Mucosa of stomach (tissue), 1 donor: Measurements from ENCODE around the gene PITPNC1.

Experiments used
- H3K27me3 ChIP-seq: one replicate; pipeline ENCODE4 v1.7.0; 2013; ENCODE audit warnings: mild to moderate bottlenecking, low read length; ENCODE audit not compliant: control insufficient read depth, insufficient read depth
- H3K36me3 ChIP-seq: one replicate; pipeline ENCODE4 v1.7.0; 2013; ENCODE audit warnings: low read length; ENCODE audit not compliant: control insufficient read depth, insufficient read depth
- H3K4me1 ChIP-seq: one replicate; pipeline ENCODE4 v1.7.0; 2013; ENCODE audit warnings: mild to moderate bottlenecking, low read length; ENCODE audit not compliant: control insufficient read depth, insufficient read depth
- H3K4me3 ChIP-seq: one replicate; pipeline ENCODE4 v1.7.0; 2013; ENCODE audit warnings: low read length
- H3K9ac ChIP-seq: one replicate; pipeline ENCODE4 v1.7.0; 2013; ENCODE audit warnings: mild to moderate bottlenecking, low read length, moderate library complexity
- H3K9me3 ChIP-seq: one replicate; pipeline ENCODE4 v1.7.0; 2013; ENCODE audit warnings: mild to moderate bottlenecking, low read length, moderate library complexity; ENCODE audit not compliant: control insufficient read depth
- donor health status: Pancreatic carcinoma.

The PITPNC1 gene

GRCh38 chr17:67544364-67544955, 167.4 kb downstream of the PITPNC1 start:
- Histone ChIP-seq H3K9ac (no peak overlapping the region), H3K9me3 (no peaks in the 10 kb centered on the region), H3K4me1 (peaks cover 18% of the 10 kb centered on the region), H3K36me3 (no peaks in the 10 kb centered on the region), H3K4me3 (no peak overlapping the region), H3K27me3 (no peaks in the 10 kb centered on the region)

GRCh38 chr17:67546578-67547527, 169.8 kb downstream of the PITPNC1 start:
- Histone ChIP-seq H3K9ac (no peak overlapping the region), H3K4me3 (no peak overlapping the region)

GRCh38 chr17:67548693-67549092, 171.6 kb downstream of the PITPNC1 start:
- Histone ChIP-seq H3K4me1 (peaks cover 18% of the 10 kb centered on the region), H3K9me3 (no peaks in the 10 kb centered on the region), H3K9ac (no peak overlapping the region), H3K27me3 (no peaks in the 10 kb centered on the region), H3K36me3 (no peaks in the 10 kb centered on the region), H3K4me3 (no peak overlapping the region)

More at GRCh38 chr17:67546578-67547527, 169.8 kb downstream of the PITPNC1 start:
- no peaks in the 10 kb centered on the region for H3K36me3 ChIP-seq
- H3K9me3 ChIP-seq, result no peaks in the 10 kb centered on the region
- H3K4me1 ChIP-seq, result peaks cover 18% of the 10 kb centered on the region
- H3K27me3 ChIP-seq, result no peaks in the 10 kb centered on the region

- H3K9me3 ChIP-seq, result no peaks in the 10 kb centered on the region
- H3K27me3 ChIP-seq, result no peaks in the 10 kb centered on the region
- no peak overlapping the region for H3K4me3 ChIP-seq
- H3K9ac ChIP-seq, result no peak overlapping the region
- no peaks in the 10 kb centered on the region for H3K36me3 ChIP-seq
- peaks cover 18% of the 10 kb centered on the region for H3K4me1 ChIP-seq
These were observed 172.7 kb downstream of the PITPNC1 start for GRCh38 chr17:67549820-67550219.

- Histone ChIP-seq H3K9ac (no peak overlapping the region), H3K36me3 (no peaks in the 10 kb centered on the region), H3K9me3 (no peaks in the 10 kb centered on the region), H3K4me3 (no peak overlapping the region), H3K27me3 (no peaks in the 10 kb centered on the region), H3K4me1 (no peaks in the 10 kb centered on the region)
These were observed 177.6 kb downstream of the PITPNC1 start for GRCh38 chr17:67554634-67555033.

- Histone ChIP-seq H3K4me1 (no peaks in the 10 kb centered on the region), H3K4me3 (no peak overlapping the region), H3K27me3 (no peaks in the 10 kb centered on the region), H3K9me3 (no peaks in the 10 kb centered on the region), H3K36me3 (no peaks in the 10 kb centered on the region), H3K9ac (no peak overlapping the region)
These were observed 178.8 kb downstream of the PITPNC1 start for GRCh38 chr17:67555855-67556254.

GRCh38 chr17:67557052-67557845, 180.2 kb downstream of the PITPNC1 start:
- no peak overlapping the region for H3K9ac ChIP-seq
- H3K27me3 ChIP-seq, result no peaks in the 10 kb centered on the region
- no peaks in the 10 kb centered on the region for H3K4me1 ChIP-seq
- H3K36me3 ChIP-seq, result no peaks in the 10 kb centered on the region
- H3K4me3 ChIP-seq, result no peak overlapping the region
- H3K9me3 ChIP-seq, result no peaks in the 10 kb centered on the region

GRCh38 chr17:67557921-67558320, 180.8 kb downstream of the PITPNC1 start:
- Histone ChIP-seq H3K9me3 (no peaks in the 10 kb centered on the region), H3K4me1 (no peaks in the 10 kb centered on the region), H3K4me3 (no peak overlapping the region), H3K9ac (no peak overlapping the region), H3K36me3 (no peaks in the 10 kb centered on the region), H3K27me3 (no peaks in the 10 kb centered on the region)

GRCh38 chr17:67558740-67559380, 181.8 kb downstream of the PITPNC1 start:
- Histone ChIP-seq H3K9me3 (no peaks in the 10 kb centered on the region), H3K4me3 (no peak overlapping the region), H3K9ac (no peak overlapping the region), H3K36me3 (no peaks in the 10 kb centered on the region), H3K4me1 (no peaks in the 10 kb centered on the region), H3K27me3 (no peaks in the 10 kb centered on the region)

GRCh38 chr17:67559381-67559966, 182.4 kb downstream of the PITPNC1 start:
- H3K27me3 ChIP-seq, result no peaks in the 10 kb centered on the region
- no peaks in the 10 kb centered on the region for H3K4me1 ChIP-seq
- H3K36me3 ChIP-seq, result no peaks in the 10 kb centered on the region
- no peaks in the 10 kb centered on the region for H3K9me3 ChIP-seq
- no peak overlapping the region for H3K4me3 ChIP-seq
- H3K9ac ChIP-seq, result no peak overlapping the region

- no peaks in the 10 kb centered on the region for H3K9me3 ChIP-seq
- no peak overlapping the region for H3K4me3 ChIP-seq
- H3K36me3 ChIP-seq, result no peaks in the 10 kb centered on the region
- no peak overlapping the region for H3K9ac ChIP-seq
- no peaks in the 10 kb centered on the region for H3K4me1 ChIP-seq
- no peaks in the 10 kb centered on the region for H3K27me3 ChIP-seq
These were observed 184.9 kb downstream of the PITPNC1 start for GRCh38 chr17:67562005-67562404.
